Measurements from ENCODE around the gene KCNJ18.
A peak's percentile ranks its signal among the peaks of the same experiment; 100 is the strongest.
"Not testable (repeated sequence)": the region's sequence is repeated elsewhere in the genome, so short reads cannot be mapped to it uniquely, and the experiment has no call there.

KCNJ18 gene

DNA sequence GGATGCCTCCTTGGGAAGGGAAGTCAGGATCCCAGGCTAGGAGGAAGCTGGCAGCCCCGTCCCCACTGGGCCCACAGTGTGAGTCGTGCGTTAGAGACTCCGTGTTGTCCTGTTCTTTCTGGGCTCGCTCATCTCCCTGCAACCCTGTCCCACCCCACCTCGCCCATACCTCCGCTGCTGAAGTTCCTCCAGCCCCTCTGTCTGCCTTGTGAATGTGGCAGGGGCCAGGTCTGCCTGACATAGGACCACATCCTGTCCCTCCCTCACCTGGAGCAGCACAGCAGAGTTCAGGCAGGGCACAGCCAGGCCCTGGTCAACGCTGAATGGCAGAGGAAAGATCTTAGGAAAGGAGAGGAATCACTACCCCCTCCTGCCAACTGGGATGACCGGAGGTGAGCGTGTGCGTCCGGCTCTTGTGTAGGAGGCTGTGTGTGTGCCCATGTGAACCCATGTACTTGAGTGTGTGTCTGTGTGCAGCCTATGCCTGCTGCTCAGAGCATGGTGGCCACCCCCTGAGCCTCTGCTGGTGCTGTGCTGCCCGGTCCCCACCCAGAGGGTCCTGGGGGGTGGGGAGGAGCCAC lies 12.8 kb downstream of the KCNJ18 start:
- no peak for ATAC-seq

DNA sequence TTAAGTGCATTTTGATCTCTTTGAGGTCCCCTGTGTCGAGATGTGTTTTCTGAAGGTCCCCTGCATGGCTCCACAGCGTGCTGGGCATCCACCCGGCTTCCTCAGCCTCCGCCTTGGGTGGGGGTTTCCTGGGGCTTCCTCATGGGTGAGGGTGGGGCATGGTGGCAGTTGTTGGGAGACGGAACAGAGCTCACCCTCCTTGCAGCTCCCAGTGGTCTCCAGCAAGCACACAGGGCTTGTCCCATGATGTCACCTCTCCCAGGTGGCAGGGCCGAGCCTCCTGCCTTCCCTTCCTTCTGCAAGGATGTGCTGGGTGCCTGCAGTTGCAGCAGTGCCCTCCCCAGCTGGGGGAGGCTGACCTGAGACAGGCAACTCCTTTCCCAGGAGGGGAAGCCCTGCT lies 13.4 kb downstream of the KCNJ18 start:
- not testable (repeated sequence) for ATAC-seq

DNA sequence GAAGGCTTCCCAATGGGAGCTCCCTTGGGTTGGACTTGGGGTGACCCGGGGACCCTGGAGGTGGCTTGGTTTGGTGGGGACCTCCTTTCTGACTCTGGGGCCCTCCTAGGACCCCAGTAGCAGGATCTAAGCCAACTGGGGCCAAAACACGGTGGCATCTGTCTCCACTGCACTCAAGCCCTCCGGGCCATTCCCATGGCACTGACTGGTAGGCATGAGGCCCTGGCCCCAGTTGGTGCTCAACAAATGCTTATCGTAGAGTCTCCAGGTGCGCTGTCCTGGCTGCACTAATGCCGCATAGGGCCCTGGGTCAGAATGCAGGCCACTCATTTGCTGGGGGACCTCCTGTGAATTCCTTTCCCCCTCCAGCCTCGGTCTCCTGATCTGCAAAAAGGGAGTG lies 14.2 kb downstream of the KCNJ18 start:
- not testable (repeated sequence) for ATAC-seq

DNA sequence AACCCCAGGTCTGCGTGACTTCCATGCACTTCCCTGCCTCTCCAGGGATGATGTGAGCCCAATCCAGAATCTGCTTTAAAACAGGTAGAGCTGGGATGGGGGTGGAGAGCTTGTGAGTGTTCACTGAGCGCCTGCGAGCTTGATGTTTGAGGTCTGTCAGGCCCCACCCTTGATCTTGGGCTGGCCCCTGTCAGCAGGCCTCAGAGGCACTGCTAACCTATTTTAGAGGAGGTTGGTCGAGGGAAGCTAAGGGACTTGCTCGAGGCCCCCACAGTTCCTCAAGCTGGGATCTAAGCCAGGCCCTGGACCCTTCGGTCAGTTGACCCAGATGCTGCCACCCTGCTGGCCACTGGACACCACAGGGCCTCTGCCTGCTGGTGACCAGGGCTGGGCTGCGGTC lies 14.8 kb downstream of the KCNJ18 start:
- ATAC-seq = not testable (repeated sequence)

DNA sequence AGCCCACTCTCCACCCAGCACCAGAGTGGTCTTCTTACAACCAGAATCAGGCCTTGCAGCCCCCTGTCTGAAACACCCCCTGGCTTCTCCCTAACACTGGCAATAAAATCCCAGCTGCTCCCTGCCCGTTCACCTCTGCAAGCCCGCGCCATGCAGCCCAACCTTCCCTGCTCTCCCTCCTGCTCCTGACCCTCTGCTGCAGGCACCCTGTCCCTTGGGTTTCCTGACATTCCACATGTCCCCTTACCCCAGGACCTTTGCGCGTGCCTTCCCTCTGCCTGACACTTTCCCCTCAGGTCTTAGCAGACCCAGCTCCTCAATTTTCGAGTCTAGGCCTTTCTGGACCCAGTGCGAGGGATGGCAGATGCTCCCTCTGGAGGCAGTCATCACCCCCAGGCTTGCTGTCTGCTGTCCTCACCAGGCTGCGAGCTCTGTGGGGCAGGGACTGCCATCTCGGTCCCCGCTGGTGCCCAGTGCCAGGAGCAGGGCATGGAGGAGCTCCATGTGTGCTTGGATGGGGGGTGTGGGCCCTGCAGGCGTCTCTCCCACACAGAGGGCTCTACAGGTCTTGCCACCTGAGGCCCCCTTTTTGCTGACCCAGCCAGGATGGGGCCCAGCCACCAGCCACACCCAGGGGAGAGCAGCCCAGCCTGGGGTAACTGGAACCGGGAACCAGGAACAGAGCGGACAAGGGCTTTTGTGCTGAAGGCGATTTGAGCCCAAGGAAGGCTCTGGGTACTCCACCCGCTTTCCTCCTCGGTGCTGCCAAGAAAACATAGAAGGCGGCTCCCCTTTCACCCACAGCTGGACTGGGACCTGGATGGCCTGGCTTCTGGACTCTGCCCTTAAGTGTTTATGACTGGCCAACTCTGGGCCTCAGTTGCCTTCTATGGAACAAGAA lies 15.6 kb downstream of the KCNJ18 start:
- not testable (repeated sequence) for ATAC-seq

DNA sequence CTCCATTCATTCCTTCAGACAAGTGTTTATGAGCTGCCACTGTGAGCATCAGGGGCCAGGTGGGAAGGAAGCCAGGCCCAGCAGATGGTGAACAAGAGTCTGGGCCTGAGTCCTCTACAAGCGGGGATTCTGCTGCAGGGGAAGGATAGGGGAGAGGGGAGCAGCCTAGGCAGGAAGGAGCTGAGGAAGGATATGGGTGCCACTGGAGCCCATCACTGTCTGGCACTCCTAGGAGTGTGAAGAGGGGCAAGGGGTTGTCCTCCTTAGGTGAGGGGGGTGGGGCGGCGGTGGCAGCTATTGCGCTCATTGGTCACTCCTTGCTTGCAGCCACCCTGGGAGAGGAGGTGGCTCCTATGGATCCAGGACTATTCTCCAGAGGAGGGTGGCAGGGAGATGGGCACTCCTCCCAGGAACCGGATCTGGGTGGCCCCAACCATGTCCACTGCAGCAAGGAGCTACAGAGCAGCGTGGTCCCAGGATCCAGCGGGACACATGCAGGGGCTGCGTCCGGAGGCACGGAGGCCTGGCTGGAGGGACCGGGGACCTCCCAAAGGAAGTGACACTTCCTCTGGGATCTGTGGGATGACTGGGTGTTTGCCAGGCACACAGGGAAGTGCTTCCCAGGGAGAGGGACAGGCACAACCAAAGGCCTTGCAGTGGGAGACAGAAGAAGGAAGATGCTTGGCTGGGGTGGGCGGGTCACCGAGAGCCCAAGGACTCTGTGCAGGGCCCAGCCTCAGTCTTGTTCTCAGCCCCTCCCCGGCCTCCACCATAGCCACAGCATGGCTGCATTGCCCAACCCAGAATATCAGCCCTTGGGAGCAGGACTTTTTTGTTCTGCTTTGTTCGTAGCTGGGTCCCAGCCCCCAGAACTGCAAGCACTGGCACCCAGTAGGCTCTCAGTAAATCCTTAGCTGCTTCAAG lies 16.6 kb downstream of the KCNJ18 start:
- not testable (repeated sequence) for ATAC-seq

GRCh38 chr17:21709994-21710393 lies 17.7 kb downstream of the KCNJ18 start:
- ATAC-seq = not testable (repeated sequence)

DNA sequence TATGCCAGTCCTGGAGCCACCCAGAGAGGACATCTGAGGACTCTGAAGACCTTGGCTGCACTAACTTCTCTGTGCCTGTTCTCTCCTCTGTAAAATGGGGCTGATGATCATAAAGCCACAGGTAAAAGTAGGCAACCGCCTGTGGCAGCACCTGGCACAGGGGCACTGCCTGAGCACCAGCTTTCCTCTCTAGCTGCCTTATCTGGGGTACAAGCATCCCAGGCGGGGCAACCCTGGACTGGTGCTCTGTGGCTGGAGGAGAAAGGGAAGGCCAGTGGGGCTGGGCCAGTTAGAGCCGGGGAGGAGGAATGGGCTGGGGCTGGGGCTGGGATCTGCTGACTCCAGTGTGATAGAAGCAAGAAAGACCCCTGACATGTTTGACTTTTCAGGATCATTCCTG lies 18.2 kb downstream of the KCNJ18 start:
- ATAC-seq = not testable (repeated sequence)

GRCh38 chr17:21711182-21711581 lies 18.9 kb downstream of the KCNJ18 start:
- ATAC-seq = no peak

- ATAC-seq = not testable (repeated sequence)
Observed at GRCh38 chr17:21713020-21713419, 20.7 kb downstream of the KCNJ18 start.

DNA sequence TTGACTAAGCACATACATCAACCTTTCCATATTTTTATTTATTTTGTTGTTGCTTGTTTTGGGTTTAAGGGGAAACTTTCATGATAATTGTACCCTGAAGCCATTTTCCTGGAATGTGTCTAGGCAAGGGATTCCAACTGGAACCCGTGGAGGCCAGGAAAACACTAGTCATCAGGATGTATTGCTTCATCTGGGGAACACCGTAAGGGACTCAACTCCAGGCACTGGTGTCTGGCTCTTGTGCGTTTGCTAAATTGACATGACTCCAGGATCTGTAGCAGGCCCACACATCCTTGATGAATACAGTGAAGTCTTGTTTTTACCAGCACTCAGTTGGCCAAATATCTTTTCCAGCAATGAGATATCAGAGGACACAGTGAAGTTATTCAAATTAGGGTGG lies 21.3 kb downstream of the KCNJ18 start:
- not testable (repeated sequence) for ATAC-seq

- not testable (repeated sequence) for ATAC-seq
Observed at GRCh38 chr17:21714676-21715075, 22.4 kb downstream of the KCNJ18 start.

GRCh38 chr17:21715877-21716276 lies 23.6 kb downstream of the KCNJ18 start:
- ATAC-seq = not testable (repeated sequence)

GRCh38 chr17:21718971-21719370 lies 26.6 kb downstream of the KCNJ18 start:
- not testable (repeated sequence) for ATAC-seq

DNA sequence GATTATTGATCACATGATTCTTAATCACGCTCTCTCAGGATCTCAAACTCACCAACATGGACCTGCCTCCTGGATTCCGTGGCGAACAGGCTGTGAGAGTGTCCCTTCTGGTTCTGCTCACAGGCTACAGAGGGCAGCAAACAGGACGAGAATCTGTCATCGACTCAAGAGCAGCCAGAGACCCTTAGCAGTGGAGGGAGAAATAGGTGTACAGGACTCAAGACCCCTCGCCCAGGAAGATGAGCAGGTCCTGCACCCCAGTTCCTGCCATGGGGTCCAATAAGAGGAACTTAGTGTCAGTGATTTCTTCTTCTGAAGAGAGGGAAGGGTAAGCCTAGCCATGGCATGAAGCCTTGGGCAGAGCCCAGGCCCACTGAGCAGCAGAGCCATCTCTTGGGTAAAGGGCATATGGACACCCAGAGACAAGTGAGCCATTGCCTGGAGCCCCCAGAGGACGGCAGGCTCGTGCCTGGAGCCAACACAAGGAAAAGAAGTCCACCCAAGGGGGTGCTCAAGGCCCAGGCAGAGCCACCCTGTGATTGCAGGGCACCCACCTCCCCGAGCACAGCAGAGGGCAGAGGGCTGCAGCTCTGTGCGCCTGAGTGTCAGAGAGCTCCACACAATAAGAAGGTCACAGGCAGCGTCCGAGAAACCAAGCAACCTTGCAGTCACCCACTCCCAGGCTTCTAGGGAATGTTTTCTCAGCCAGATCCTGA lies 27.3 kb downstream of the KCNJ18 start:
- ATAC-seq = not testable (repeated sequence)

DNA sequence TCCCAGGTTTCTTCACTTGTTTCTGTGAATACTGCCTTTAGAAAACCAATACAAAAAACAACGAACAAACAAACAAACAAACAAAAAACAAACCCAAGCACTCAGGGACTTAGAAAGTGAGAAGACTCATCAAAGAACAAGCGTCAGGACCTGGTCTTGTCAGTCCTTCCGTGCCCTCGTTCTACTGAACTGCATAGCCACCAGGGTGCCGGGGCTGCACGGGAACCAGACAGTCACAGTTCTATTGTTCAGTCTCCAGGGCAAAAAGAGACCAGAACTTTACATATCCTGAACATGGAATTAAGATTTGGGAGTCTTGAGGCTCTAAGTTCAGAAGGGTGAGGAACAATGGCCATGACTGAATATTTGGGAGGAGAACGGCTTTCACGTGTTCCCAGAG lies 28.2 kb downstream of the KCNJ18 start:
- not testable (repeated sequence) for ATAC-seq

DNA sequence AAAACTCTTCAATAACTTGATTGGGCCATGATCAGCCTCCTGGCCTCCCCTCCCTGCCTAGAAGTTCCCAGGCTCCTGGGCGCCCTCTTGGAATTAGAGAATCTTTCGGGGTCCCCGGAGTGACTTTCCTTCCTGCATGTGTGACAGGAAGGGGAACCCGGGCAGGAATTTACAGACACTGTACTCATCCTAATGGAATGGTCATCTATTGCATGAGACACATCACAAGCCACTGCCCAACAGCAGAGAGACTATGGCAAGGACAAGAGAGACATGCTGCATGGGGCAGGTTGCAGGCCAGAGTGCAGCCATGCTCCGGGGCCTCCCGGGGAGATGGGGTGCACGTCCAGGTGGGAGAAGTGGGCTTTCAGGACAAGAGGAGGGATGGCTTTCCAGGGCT lies 29.9 kb downstream of the KCNJ18 start:
- ATAC-seq = not testable (repeated sequence)

DNA sequence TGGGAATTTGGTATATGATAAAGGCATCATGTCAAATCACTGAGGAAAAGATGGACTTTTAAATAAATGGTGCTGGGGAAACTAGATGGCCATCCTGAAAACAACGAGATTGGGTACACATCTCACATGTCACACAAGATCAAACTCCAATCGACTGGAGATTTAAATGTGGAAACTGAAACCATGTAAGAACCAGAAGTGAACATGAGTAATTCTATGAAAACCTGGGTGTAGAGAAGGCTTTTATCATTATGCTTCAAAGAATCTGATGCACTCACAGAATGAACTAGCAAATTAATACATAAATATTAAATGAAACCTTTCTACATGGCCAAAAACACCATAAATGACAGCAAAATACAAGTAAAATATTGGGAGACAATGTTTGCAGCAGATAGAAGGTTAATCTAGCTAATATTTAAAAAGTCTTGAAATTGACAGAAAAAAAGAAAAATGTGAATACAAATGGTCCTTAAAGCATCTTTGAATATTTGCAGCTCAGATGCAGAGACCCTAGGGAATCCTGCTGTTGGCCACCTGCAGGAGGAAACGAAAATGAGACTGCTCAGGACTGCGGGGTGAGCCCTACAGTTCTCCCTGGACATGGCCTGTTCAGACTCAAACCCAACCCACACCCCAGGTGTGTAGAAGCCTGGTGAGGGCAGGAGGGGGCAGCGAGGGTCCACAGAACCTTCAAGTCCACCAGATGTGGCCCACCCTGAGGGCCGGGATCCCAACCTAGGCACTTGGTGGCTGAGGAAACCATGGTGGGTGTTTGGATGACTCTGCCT lies 32.1 kb downstream of the KCNJ18 start:
- peak in 1 of 2 donors; percentile 53 for ATAC-seq

DNA sequence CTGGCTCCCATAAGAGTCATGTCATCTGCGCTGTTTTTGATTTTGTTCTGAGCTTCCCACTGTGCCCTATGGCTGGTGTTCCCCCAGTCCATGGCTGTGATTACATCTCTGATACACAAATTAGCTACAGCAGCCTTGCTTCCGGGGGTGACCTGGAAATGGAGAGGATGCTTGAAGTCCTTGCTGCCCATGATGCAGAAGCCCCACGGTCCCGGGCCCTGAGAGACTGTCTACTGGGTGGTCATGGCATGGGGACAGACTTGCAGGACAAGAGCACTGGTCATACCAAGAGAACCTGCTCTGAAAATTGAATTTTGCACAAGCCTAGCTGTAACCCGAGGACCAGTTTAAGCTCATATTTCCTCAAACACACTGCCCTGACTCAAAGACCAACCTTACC lies 38.8 kb downstream of the KCNJ18 start:
- not testable (repeated sequence) for ATAC-seq

DNA sequence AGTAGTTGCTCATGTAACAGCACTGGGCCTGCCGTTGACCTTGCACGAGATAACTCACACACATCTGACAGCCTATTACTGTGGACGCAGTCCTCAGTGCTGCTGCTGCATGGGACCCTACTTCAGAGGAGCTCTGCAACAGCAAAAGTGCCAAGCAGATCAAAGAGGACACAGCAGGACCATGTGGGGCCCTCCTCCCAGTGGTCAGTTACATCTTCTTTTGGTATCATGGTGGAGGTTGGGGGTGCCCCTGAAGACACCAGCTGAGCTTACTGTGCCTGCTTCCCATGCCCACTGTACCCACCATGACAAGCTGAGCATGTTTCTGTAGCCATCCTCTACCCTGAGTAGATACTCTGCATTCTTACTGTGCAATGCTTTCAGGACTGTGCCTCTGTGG lies 41.6 kb downstream of the KCNJ18 start:
- not testable (repeated sequence) for ATAC-seq

GRCh38 chr17:21735814-21736213 lies 43.5 kb downstream of the KCNJ18 start:
- not testable (repeated sequence) for ATAC-seq
